Mammary epithelial cell (primary cell): ENCODE data around the gene GSTM3.
"Not testable (repeated sequence)": the region's sequence is repeated elsewhere in the genome, so short reads cannot be mapped to it uniquely, and the experiment has no call there.

ENCODE experiments used
- CTCF ChIP-seq, 2 donors: IDR thresholded peaks in 1 of 2; conservative IDR thresholded peaks in 1 of 2; 2 replicates each; pipeline ENCODE4 v1.5.1; 2011 to 2012; ENCODE audit warnings: inconsistent platforms in 2 of 2, low read length in 2 of 2, mild to moderate bottlenecking in 2 of 2, control low read depth in 1 of 2, low read depth in 1 of 2; ENCODE audit not compliant: insufficient read depth in 1 of 2; ENCODE audit errors: extremely low read depth in 1 of 2
- EZH2 ChIP-seq: IDR thresholded peaks from 2 replicates; pipeline ENCODE4 v1.6.1; 2012; ENCODE audit warnings: low read length, inconsistent platforms, borderline replicate concordance

GRCh38 chr1:109756325-109756724, 15.5 kb upstream of the GSTM3 start:
- TF ChIP-seq CTCF (conservative IDR thresholded peaks at IDR 0.05 in 1 of 2, IDR thresholded peaks at IDR 0.05 in 1 of 2; ENCODE audit: extremely low read depth in 1 of 2, insufficient read depth in 1 of 2, low read depth in 1 of 2, low read length in 2 of 2); EZH2: not testable (repeated sequence)
